HFF-Myc (cell line): Measurements from ENCODE around the gene DSC3.

ENCODE experiments used
- DNase-seq: peaks from one replicate; pipeline ENCODE4 v3.0.0-alpha.2; 2011; ENCODE audit warnings: low read depth; ENCODE audit errors: extremely low read depth
- H3K4me3 ChIP-seq: replicated peaks from 2 replicates; pipeline ENCODE4 v1.5.1; 2011; ENCODE audit warnings: low read depth, mild to moderate bottlenecking, control low read depth, low read length
- TF ChIP-seq, protein P1 (sequence below): IDR thresholded peaks from 2 replicates; pipeline ENCODE4 v1.5.1; 2012; ENCODE audit warnings: mild to moderate bottlenecking, low read depth, low read length, control low read depth; ENCODE audit errors: missing control alignments

DSC3 gene

DNA sequence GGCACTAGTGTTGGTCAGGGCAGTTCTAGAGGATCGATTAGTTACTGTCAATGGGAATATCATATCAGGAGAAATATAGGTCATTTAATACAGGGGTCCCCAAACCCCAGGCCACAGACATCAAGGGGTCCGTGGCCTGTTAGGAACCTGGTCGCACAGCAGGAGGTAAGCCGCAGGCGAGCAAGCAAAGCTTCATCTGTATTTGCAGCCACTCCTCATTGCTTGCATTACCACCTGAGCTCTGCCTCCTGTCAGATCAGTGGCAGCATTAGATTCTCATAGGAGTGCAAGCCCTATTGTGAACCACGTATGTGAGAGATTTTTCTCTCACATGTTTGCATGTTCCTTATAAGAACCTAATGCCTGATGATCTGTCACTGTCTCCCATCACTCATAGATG, 81.9 kb downstream of the DSC3 start:
- TF ChIP-seq, protein P1, sequence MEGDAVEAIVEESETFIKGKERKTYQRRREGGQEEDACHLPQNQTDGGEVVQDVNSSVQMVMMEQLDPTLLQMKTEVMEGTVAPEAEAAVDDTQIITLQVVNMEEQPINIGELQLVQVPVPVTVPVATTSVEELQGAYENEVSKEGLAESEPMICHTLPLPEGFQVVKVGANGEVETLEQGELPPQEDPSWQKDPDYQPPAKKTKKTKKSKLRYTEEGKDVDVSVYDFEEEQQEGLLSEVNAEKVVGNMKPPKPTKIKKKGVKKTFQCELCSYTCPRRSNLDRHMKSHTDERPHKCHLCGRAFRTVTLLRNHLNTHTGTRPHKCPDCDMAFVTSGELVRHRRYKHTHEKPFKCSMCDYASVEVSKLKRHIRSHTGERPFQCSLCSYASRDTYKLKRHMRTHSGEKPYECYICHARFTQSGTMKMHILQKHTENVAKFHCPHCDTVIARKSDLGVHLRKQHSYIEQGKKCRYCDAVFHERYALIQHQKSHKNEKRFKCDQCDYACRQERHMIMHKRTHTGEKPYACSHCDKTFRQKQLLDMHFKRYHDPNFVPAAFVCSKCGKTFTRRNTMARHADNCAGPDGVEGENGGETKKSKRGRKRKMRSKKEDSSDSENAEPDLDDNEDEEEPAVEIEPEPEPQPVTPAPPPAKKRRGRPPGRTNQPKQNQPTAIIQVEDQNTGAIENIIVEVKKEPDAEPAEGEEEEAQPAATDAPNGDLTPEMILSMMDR, result no peak
- H3K4me3 ChIP-seq, result no peak overlapping the region
- no peak for DNase-seq

DNA sequence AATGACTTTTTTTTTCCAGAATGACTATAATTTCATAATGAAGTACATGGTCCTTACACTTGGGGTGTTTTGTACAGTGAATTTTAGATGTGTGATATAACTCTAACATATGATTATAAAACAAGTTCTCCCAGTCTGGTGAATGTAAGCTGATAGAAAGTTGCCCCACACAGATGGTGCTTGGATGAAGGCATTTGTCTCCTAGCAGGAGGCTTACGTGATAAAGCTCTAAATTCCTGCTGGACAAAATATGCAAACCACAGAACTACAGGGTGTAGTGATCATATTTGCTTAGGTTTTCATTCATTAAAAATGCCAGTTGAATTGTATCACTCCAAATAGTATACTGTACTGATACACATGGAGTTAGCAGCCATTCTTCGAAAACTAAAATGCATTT, 85.5 kb downstream of the DSC3 start:
- no peak overlapping the region for H3K4me3 ChIP-seq
- no peak for DNase-seq
- TF ChIP-seq, protein P1, result no peak

DNA sequence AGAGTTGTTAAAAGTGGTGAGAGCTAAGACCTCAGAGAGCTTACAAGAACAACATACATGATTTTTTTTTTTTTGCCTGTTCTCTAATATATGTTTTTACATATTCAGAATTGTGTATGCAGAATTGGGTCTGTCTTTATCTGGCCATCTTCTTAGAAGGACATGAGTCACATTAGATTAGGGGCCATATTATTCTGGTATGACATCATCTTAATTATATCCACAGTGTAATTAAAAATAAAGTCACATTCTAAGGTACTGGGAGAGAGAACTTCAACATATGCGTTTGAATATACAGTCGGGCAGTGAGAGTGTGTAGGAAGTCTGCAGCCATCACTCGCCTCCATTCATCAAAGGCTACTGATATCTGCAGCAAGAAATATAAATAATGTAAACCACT, 88.3 kb downstream of the DSC3 start:
- H3K4me3 ChIP-seq, result no peak overlapping the region
- DNase-seq, result no peak
- TF ChIP-seq, protein P1, result no peak

DNA sequence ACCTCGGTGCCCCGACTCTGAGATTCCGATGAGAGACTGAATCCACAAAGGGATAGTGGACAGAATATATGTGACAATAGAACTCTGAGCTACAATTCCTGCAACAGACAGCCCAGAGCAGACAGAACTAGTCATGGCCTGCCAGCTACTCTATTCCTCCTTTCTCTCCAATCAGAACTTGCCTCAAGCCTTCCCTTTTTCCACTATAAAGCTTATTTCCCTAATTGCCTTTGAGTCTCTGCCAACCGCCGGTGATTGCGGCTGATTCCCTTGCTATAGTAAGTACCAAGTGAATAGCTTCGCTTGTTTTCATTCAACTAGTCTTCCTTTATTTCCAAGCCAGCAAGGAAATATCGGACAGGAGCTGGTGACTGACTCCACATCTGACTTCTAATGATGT, 96.8 kb downstream of the DSC3 start:
- TF ChIP-seq, protein P1, result no peak
- H3K4me3 ChIP-seq, result no peak overlapping the region
- no peak for DNase-seq

DNA sequence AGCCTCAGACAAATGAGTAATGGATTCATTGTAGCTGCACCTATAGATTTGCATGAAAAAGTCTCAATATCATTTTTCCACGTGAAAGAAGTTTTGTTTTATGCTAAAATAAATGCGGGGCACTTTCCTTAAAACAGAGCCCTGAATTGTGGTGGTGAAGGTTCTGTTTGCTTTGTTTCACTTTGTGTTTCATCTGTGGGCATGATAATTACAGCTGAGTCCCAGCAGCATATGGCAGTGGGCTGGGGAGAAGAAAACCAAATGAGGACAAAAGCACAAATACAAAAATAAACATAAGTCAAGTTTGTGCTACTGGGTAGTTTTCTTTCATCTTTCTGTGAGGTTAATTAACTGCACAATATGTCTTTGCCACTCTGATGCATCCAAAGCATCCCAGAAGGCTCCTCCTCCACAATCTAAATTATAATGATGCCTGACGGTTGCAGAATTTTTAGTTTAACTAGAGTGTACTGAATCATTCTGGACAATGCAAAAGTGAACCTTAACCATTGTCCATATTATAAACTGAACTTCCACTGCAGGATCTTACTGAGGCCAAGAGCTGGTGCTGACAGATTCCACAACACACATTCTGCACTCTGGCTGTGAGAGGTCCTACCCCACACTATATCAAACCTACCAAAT, 97.6 kb downstream of the DSC3 start:
- H3K4me3 ChIP-seq, result no peak overlapping the region
- DNase-seq, result no peak
- TF ChIP-seq, protein P1, result no peak

DNA sequence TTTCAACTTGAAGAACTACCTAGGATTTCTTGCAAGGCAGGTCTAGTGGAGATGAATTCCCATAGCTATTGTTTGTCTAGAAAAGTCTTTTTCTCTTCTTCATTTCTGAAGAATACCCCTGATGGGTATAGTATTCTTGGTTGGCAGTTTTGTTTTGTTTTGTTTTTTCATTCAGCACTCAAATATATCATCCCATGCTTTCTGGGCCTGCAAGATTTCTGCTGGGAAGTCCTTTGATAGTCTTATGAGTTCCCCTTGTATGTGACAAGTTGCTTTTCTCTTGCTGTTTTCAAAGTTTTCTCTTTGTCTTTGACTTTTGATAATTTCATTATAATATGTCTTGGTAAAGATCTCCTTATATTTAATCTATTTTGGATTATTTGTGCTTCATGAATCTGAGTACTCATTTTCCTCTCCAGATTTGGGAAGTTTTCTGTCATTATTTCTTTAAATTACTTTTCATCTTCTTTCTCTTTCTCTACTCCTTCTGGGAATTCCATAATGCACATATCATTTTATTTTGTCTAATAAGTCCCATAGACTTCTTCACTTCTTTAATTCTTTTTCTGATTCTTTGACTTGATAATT, 101.5 kb downstream of the DSC3 start:
- DNase-seq, result no peak
- TF ChIP-seq, protein P1, result no peak
- no peak overlapping the region for H3K4me3 ChIP-seq
